Measurements from ENCODE around the gene ESF1. TPM values are rescaled to one million over a fixed set of nuclear protein-coding genes. Genes with fewer than 3 reads are reported as not detected.

Gene ESF1
- total and polyA plus RNA-seq, 2 experiments from 2014 or later, result 20.5 to 71.7 TPM

DNA sequence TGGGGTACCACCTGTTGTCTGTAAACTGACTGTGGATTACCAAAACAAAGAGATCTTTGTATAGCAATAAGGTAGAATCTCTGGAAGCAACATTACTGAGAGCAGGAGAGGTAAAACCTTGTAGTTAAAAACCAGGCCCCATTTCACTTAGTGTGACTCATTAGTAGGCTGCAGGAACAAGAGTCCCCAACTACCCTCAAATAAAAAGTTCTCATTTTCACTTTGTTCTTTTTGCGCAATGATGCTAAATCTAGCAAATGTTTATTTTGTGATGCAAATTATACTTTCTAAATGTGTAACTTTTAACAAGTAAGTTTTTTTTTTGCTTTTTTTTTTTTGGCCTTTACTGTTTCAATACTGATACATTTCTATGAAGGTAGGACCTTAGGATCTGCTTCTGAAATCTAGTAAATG lies 67.1 kb downstream of the ESF1 start:
- H3K4me2 ChIP-seq, result no peak overlapping the region
- no peak overlapping the region for H3K27ac ChIP-seq (ENCODE audit: low read depth)
- H3K4me1 ChIP-seq (ENCODE audit: insufficient read depth), result peaks cover 21% of the 10 kb centered on the region
- Mint-ChIP-seq H3K4me3 (no peak overlapping the region), H3K27ac (peak overlapping the region; percentile 86), H3K9me3 (no peaks in the 10 kb centered on the region), H3K36me3 (ENCODE audit: low read depth) (peaks cover 60% of the 10 kb centered on the region), H3K4me1 (peaks cover 12% of the 10 kb centered on the region; the same call in 2 of the 3 replicates), H3K27me3 (ENCODE audit: insufficient read depth, low read depth, poor library complexity) (no peaks in the 10 kb centered on the region)
- peak; percentile 21 for DNase-seq (ENCODE audit: low spot score)
- peak; percentile 41; the same call in 2 of the 3 replicates for ATAC-seq
- TF ChIP-seq NANOG (IDR thresholded peaks at IDR 0.05; ENCODE audit: borderline replicate concordance) (no peak), ZNF114 (CRISPR knock-in tag; IDR thresholded peaks at IDR 0.05) (no peak), EZH2 (IDR thresholded peaks at IDR 0.05; ENCODE audit: low read depth, unreplicated experiment) (no peak), ZNF331 (CRISPR knock-in tag; IDR thresholded peaks at IDR 0.05; ENCODE audit: low read depth) (no peak), EZH2phosphoT487 (IDR thresholded peaks at IDR 0.05; ENCODE audit: unreplicated experiment) (no peak), REST (IDR thresholded peaks at IDR 0.05; ENCODE audit: unreplicated experiment) (no peak), CREB1 (CRISPR knock-in tag; IDR thresholded peaks at IDR 0.05; ENCODE audit: low read depth) (no peak), JUNB (IDR thresholded peaks at IDR 0.05; ENCODE audit: unreplicated experiment) (no peak), STAT1 (IDR thresholded peaks at IDR 0.05; ENCODE audit: unreplicated experiment) (no peak), POLR2AphosphoS5 (IDR thresholded peaks at IDR 0.05; ENCODE audit: low read depth) (no peak), CTCF (conservative IDR thresholded peaks at IDR 0.05; ENCODE audit: low read depth in 2 of 2) (no peak)
- TF ChIP-seq, protein P1, sequence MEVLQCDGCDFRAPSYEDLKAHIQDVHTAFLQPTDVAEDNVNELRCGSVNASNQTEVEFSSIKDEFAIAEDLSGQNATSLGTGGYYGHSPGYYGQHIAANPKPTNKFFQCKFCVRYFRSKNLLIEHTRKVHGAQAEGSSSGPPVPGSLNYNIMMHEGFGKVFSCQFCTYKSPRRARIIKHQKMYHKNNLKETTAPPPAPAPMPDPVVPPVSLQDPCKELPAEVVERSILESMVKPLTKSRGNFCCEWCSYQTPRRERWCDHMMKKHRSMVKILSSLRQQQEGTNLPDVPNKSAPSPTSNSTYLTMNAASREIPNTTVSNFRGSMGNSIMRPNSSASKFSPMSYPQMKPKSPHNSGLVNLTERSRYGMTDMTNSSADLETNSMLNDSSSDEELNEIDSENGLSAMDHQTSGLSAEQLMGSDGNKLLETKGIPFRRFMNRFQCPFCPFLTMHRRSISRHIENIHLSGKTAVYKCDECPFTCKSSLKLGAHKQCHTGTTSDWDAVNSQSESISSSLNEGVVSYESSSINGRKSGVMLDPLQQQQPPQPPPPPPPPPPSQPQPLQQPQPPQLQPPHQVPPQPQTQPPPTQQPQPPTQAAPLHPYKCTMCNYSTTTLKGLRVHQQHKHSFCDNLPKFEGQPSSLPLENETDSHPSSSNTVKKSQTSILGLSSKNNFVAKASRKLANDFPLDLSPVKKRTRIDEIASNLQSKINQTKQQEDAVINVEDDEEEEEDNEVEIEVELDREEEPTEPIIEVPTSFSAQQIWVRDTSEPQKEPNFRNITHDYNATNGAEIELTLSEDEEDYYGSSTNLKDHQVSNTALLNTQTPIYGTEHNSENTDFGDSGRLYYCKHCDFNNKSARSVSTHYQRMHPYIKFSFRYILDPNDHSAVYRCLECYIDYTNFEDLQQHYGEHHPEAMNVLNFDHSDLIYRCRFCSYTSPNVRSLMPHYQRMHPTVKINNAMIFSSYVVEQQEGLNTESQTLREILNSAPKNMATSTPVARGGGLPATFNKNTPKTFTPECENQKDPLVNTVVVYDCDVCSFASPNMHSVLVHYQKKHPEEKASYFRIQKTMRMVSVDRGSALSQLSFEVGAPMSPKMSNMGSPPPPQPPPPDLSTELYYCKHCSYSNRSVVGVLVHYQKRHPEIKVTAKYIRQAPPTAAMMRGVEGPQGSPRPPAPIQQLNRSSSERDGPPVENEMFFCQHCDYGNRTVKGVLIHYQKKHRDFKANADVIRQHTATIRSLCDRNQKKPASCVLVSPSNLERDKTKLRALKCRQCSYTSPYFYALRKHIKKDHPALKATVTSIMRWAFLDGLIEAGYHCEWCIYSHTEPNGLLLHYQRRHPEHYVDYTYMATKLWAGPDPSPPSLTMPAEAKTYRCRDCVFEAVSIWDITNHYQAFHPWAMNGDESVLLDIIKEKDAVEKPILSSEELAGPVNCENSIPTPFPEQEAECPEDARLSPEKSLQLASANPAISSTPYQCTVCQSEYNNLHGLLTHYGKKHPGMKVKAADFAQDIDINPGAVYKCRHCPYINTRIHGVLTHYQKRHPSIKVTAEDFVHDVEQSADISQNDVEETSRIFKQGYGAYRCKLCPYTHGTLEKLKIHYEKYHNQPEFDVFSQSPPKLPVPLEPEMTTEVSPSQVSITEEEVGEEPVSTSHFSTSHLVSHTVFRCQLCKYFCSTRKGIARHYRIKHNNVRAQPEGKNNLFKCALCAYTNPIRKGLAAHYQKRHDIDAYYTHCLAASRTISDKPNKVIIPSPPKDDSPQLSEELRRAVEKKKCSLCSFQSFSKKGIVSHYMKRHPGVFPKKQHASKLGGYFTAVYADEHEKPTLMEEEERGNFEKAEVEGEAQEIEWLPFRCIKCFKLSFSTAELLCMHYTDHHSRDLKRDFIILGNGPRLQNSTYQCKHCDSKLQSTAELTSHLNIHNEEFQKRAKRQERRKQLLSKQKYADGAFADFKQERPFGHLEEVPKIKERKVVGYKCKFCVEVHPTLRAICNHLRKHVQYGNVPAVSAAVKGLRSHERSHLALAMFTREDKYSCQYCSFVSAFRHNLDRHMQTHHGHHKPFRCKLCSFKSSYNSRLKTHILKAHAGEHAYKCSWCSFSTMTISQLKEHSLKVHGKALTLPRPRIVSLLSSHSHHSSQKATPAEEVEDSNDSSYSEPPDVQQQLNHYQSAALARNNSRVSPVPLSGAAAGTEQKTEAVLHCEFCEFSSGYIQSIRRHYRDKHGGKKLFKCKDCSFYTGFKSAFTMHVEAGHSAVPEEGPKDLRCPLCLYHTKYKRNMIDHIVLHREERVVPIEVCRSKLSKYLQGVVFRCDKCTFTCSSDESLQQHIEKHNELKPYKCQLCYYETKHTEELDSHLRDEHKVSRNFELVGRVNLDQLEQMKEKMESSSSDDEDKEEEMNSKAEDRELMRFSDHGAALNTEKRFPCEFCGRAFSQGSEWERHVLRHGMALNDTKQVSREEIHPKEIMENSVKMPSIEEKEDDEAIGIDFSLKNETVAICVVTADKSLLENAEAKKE (CRISPR knock-in tag; IDR thresholded peaks at IDR 0.05), result no peak
- TF ChIP-seq, protein P2, sequence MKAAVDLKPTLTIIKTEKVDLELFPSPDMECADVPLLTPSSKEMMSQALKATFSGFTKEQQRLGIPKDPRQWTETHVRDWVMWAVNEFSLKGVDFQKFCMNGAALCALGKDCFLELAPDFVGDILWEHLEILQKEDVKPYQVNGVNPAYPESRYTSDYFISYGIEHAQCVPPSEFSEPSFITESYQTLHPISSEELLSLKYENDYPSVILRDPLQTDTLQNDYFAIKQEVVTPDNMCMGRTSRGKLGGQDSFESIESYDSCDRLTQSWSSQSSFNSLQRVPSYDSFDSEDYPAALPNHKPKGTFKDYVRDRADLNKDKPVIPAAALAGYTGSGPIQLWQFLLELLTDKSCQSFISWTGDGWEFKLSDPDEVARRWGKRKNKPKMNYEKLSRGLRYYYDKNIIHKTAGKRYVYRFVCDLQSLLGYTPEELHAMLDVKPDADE (IDR thresholded peaks at IDR 0.05), result no peak
- no peak overlapping the region for H3K4me3 ChIP-seq
- H3K27me3 ChIP-seq (ENCODE audit: insufficient read depth), result no peaks in the 10 kb centered on the region
- H4K20me1 ChIP-seq (replicated peaks; ENCODE audit: insufficient read depth), result no peaks in the 10 kb centered on the region
- peaks cover 22% of the 10 kb centered on the region for H3K36me3 ChIP-seq (ENCODE audit: insufficient read depth)
- 0 out of 2 replicates have a peak, but pooled peaks cover 4% of the 10 kb centered on the region for H3K79me2 ChIP-seq (replicated peaks; ENCODE audit: insufficient read depth)
- H3K9me2 ChIP-seq (ENCODE audit: insufficient read depth), result no peaks in the 10 kb centered on the region
- no peak overlapping the region for H2AFZ ChIP-seq
- no peaks in the 10 kb centered on the region for H3F3A ChIP-seq (replicated peaks; ENCODE audit: low read depth)
